A172 (cell line): Measurements from ENCODE around the gene POLN. TPM values are rescaled to one million over a fixed set of nuclear protein-coding genes. Genes with fewer than 3 reads are reported as not detected.
A peak's percentile ranks its signal among the peaks of the same experiment; 100 is the strongest.

ENCODE experiments used
- DNase-seq: peaks from one replicate; pipeline ENCODE4 v3.0.0-alpha.2; 2015; ENCODE audit warnings: low spot score
- total RNA-seq: library from RNA; depleted of rRNA; stranded (reverse); fragments of >200 nt; shearing (Covaris generic); gene quantifications from 2 replicates; pipeline ENCODE4 v1.2.3, GENCODE V29; 2014; rRNA removed

The POLN gene
- 0.24 and 0.62 TPM in 2 replicates for total RNA-seq

GRCh38 chr4:2241410-2242353 is at the start of gene POLN, which contains the start of gene HAUS3:
Gene POLN, minus strand, starts transcription at chr4:2242121. Its CDS starts 12,890 bp downstream, at chr4:2229231.
Gene HAUS3, minus strand, starts transcription at chr4:2242121. Its CDS starts 1,175 bp downstream, at chr4:2240946.
- DNase-seq: peak; percentile 93

- no peak for DNase-seq
Measured at GRCh38 chr4:2290974-2291704, 49.2 kb upstream of the POLN start.

GRCh38 chr4:2290488-2290887 is 48.6 kb upstream of the POLN start:
- DNase-seq: no peak

GRCh38 chr4:2289955-2290333 is 48.0 kb upstream of the POLN start:
- DNase-seq: no peak

GRCh38 chr4:2289311-2289954 is 47.5 kb upstream of the POLN start:
- no peak for DNase-seq

- no peak for DNase-seq
Measured at GRCh38 chr4:2288051-2288541, 46.2 kb upstream of the POLN start.

- no peak for DNase-seq
Measured at GRCh38 chr4:2287594-2287915, 45.6 kb upstream of the POLN start.

GRCh38 chr4:2286904-2287593 is 45.1 kb upstream of the POLN start:
- DNase-seq: no peak

GRCh38 chr4:2285613-2286381 is 43.9 kb upstream of the POLN start:
- no peak for DNase-seq

- DNase-seq: peak; percentile 64
Measured at GRCh38 chr4:2284934-2285612, 43.2 kb upstream of the POLN start.

GRCh38 chr4:2284161-2284933 is 42.4 kb upstream of the POLN start:
- DNase-seq: no peak

GRCh38 chr4:2283199-2283711 is 41.3 kb upstream of the POLN start:
- DNase-seq: no peak

GRCh38 chr4:2281575-2282343 is 39.8 kb upstream of the POLN start:
- no peak for DNase-seq

GRCh38 chr4:2280531-2281300 is 38.8 kb upstream of the POLN start:
- DNase-seq: no peak

- no peak for DNase-seq
Measured at GRCh38 chr4:2277956-2278355, 36.0 kb upstream of the POLN start.

- DNase-seq: no peak
Measured at GRCh38 chr4:2276581-2277325, 34.8 kb upstream of the POLN start.
